AG04449 (cell line): Measurements from ENCODE around the gene GPR107.
"Not testable (repeated sequence)": the region's sequence is repeated elsewhere in the genome, so short reads cannot be mapped to it uniquely, and the experiment has no call there.

Experiments
- CTCF ChIA-PET: fragments of 350-600 bp; formaldehyde crosslinking; extraction: SDS; loops from one replicate; lab custom pipeline; 2021; ENCODE audit warnings: antibody characterized with exemption; lab: Yijun Ruan, JAX
- POLR2A ChIA-PET: fragments of 400-600, 350-600 bp; formaldehyde crosslinking; extraction: SDS; loops from one replicate; lab custom pipeline; 2020; ENCODE audit warnings: antibody characterized with exemption, inconsistent platforms; lab: Yijun Ruan, JAX
- DNase-seq: peaks from one replicate; pipeline ENCODE4 v3.0.0-alpha.2; 2010; ENCODE audit warnings: low read depth, low spot score
- H3K4me3 ChIP-seq: 2 replicates; pipeline ENCODE4 v1.5.1; 2011; ENCODE audit warnings: low read depth, mild to moderate bottlenecking, control low read depth, low read length
- TF ChIP-seq, protein P1 (sequence below): IDR thresholded peaks from one replicate; pipeline ENCODE4 v1.5.1; 2011; ENCODE audit warnings: mild to moderate bottlenecking, moderate library complexity, low read length, control low read depth, inconsistent platforms; ENCODE audit not compliant: insufficient read depth; ENCODE audit errors: missing control alignments

Gene GPR107

GRCh38 chr9:130021123-130021522, 32.6 kb upstream of the GPR107 start:
- CTCF ChIA-PET, result interaction anchor here (1.6 to 1.9 kb wide), 2 partner anchors 10 to 18 kb away, joined by 4 to 10 read pairs; no protein-coding TSS in a partner anchor
- H3K4me3 ChIP-seq, result no peak overlapping the region
- TF ChIP-seq, protein P1, sequence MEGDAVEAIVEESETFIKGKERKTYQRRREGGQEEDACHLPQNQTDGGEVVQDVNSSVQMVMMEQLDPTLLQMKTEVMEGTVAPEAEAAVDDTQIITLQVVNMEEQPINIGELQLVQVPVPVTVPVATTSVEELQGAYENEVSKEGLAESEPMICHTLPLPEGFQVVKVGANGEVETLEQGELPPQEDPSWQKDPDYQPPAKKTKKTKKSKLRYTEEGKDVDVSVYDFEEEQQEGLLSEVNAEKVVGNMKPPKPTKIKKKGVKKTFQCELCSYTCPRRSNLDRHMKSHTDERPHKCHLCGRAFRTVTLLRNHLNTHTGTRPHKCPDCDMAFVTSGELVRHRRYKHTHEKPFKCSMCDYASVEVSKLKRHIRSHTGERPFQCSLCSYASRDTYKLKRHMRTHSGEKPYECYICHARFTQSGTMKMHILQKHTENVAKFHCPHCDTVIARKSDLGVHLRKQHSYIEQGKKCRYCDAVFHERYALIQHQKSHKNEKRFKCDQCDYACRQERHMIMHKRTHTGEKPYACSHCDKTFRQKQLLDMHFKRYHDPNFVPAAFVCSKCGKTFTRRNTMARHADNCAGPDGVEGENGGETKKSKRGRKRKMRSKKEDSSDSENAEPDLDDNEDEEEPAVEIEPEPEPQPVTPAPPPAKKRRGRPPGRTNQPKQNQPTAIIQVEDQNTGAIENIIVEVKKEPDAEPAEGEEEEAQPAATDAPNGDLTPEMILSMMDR, result no peak
- POLR2A ChIA-PET, result no interaction called here
- DNase-seq, result no peak

- DNase-seq, H3K4me3 ChIP-seq: not testable (repeated sequence)
- CTCF ChIA-PET, result interaction anchor here (1.6 to 1.9 kb wide), 2 partner anchors 9 to 17 kb away, joined by 4 to 10 read pairs; no protein-coding TSS in a partner anchor
These were observed 31.9 kb upstream of the GPR107 start for GRCh38 chr9:130021842-130022241.

GRCh38 chr9:130022566-130023143, 31.1 kb upstream of the GPR107 start:
- no peak for DNase-seq
- TF ChIP-seq, protein P1, result no peak
- POLR2A ChIA-PET, result no interaction called here
- H3K4me3 ChIP-seq, result no peak overlapping the region
- CTCF ChIA-PET, result interaction anchor here (1.9 kb wide), 1 partner anchor 9 kb away, joined by 10 read pairs; no protein-coding TSS in a partner anchor

More at GRCh38 chr9:130021842-130022241, 31.9 kb upstream of the GPR107 start:
- POLR2A ChIA-PET, result not testable (repeated sequence)

DNA sequence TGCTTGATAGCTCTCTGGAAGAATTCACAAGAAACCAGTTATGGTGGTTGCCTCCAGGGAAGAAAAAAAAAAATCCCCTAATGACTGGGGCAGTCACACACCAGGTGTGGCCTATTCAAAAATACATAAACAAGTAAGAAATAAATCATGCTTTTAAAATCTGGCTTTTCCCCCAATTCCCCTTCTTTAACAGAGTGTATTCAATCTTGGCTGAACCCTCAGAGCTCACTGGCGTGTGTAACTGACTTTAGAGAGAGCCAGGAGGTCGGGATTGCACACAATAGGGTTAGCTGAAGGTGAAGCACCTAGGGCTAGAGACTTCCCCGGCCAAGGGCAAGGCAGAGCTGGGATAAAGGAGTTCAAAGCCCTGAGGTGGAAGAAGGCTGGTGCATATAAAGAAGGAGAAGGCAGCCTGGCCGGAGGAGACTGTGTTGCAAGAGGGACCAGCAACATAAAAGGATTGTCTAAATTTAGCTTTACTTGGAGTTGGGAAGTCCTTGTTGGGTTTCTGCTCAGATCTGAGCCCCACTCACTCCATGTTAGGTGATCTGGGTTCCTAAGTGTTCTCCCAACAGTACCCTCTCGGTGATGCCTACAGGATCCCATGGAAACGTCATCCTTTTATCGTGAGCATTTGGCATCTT, 30.4 kb upstream of the GPR107 start:
- TF ChIP-seq, protein P1, result no peak
- CTCF ChIA-PET, result no interaction called here
- no peak overlapping the region for H3K4me3 ChIP-seq
- no peak for DNase-seq
- POLR2A ChIA-PET, result no interaction called here

DNA sequence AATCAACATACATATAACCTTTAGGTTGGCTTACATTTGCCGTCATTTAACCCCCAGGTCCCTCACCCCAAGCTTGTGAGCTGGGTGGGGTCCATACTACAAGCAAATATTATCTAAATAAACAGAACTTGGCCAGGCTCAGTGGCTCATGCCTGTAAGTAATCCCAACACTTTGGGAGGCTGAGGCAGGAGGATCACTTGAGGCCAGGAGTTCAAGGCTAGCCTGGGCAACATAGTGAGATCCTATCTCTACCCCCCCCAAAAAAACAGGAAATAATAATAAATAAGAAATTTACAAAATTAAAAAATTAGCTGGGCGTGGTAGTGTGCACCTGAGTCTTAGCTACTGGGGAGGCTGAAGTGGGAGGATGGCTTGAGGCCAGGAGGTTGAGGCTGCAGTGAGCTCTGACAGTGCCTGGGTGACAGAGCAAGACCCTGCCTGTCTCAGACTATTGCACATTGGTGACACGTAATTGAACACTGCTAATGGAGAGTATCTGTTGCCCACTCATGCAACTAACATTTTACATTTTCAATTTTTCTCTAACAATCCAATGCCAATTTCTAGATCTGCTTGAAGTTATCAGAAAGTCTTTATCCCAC, 29.6 kb upstream of the GPR107 start:
- H3K4me3 ChIP-seq, result no peak overlapping the region
- POLR2A ChIA-PET, result no interaction called here
- TF ChIP-seq, protein P1, result no peak
- no peak for DNase-seq
- CTCF ChIA-PET, result no interaction called here

DNA sequence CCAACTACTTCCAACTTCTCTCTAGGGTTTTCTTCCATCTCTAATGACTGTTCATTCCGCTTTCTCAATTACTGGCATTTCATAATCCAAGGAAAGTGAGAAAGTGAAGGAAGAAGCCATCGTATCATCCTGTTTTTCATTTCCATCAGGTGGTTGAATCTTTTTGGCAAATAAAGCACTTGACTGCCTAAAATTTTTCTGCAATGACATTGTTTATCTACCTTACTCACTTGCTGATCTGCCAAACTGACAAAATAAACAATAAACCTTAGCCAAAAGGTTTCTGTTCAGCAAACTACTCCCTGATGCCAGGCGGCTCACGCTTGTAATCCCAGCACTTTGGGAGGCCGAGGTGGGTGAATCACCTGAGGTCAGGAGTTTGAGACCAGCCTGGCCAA, 29.1 kb upstream of the GPR107 start:
- TF ChIP-seq, protein P1, result no peak
- CTCF ChIA-PET, result no interaction called here
- POLR2A ChIA-PET, result no interaction called here
- no peak overlapping the region for H3K4me3 ChIP-seq
- DNase-seq, result no peak
